ENCODE measurements around the gene BCAM.
"Not testable (repeated sequence)": the region's sequence is repeated elsewhere in the genome, so short reads cannot be mapped to it uniquely, and the experiment has no call there.

BCAM gene

GRCh38 chr19:44856421-44857083 lies 47.6 kb downstream of the BCAM start:
- no peak for DNase-seq

- no peak for DNase-seq
Measured at GRCh38 chr19:44857837-44858236, 48.9 kb downstream of the BCAM start.

DNA sequence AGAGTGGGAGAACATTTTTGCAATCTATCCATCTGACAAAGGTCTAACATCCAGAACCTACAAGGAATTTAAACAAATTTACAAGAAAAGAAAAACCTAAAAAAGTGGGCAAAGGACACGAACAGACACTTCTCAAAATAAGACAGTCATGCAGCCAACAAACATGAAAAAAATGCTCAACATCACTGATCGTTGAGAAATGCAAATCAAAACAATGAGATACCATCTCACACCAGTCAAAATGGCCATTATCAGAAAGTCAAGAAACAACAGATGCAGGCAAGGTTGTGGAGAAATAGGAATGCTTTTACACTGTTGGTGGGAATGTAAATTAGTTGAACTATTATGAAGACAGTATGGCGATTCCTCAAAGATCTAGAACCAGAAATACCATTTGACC lies 52.7 kb downstream of the BCAM start:
- not testable (repeated sequence) for DNase-seq

DNA sequence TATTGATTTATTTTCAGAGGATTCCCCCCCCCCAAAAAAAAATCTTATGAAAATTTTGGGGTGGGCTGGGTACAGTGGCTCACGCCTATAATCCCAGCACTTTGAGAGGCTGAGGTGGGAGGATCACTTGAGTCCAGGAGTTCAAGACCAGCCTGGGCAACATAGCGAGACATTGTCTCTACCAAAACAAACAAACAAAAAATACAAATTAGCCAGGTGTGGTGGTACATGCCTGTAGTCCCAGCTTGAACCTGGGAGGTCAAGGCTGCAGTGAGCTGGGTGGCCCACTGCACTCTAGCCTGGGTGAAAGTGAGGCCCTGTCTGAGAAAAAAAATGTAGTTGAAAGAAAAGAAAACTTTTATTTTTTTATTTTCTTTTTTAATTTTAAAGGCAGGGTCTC lies 55.1 kb downstream of the BCAM start:
- no peak for DNase-seq

DNA sequence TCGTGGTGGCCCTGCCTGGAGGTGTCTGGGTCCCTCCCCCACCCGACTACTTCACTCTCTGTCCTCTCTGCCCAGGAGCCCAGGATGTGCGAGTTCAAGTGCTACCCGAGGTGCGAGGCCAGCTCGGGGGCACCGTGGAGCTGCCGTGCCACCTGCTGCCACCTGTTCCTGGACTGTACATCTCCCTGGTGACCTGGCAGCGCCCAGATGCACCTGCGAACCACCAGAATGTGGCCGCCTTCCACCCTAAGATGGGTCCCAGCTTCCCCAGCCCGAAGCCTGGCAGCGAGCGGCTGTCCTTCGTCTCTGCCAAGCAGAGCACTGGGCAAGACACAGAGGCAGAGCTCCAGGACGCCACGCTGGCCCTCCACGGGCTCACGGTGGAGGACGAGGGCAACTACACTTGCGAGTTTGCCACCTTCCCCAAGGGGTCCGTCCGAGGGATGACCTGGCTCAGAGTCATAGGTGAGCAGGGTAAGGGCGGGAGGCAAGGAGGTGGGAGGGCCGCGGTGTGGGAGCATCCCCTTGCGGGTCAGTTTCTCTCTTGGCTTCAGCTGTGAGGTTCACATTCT lies 56.4 kb downstream of the BCAM start:
- DNase-seq, result no peak

DNA sequence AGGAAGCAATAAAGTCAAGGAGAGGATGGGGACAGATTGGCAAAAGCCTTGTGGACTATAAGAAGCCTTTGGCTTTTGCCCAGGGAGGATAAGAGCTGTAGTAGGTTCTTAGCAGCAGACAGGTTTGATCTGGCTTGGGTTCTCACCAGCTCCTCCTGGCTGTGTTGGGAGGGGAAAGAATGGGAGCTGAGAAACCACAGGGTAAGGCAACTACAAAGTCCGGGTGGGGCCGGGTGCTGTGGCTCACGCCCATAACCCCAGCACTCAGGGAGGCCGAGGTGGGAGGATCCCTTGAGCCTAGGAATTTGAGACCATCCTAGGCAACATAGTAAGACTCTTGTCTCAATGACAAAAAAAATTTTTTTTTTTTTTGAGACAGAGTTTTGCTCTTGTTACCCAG lies 57.8 kb downstream of the BCAM start:
- no peak for DNase-seq

DNA sequence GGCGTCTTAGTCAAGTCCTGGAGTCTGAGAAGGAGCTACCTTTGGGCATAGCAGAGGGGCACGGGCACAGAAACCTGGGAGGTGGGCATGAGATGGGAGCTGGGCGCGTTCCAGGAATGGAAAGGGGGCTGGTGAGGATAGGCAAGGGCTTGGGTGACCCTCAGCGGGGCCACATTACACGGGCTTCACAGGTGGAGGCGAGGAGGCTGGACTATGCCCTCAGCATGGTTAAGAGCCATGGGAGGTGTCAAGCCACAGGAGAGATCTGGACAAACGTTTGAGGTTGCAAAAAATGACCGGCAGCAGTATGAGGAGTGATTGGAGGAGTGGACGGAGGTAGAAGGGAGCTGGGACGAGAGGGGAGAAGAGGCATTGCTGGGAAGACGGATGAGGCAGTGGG lies 58.7 kb downstream of the BCAM start:
- no peak for DNase-seq

- no peak for DNase-seq
Measured at GRCh38 chr19:44869733-44870470, 61.0 kb downstream of the BCAM start.
